ENCODE measurements around the gene FMN2. TPM values are rescaled to one million over a fixed set of nuclear protein-coding genes. Genes with fewer than 3 reads are reported as not detected.

The FMN2 gene
- polyA plus RNA-seq, 3 donors: not detected

DNA sequence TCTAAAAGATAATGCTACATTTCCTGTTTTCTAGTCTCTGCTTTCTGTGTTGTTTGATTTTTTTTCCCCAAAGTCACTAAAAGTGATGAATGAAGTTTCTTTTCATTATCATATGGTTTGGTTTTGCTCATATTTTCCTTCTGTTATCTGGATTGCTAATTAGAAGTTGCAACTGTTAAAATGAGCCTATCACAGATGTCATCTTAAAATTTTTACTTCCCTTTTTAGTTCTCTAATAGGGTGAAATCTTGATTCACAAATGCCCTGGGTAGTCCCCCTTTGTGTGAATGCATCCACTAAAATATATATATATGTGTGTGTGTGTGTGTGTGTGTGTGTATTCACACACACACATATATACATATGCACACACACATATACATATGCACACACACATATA, 376.2 kb downstream of the FMN2 start:
- H2AFZ ChIP-seq (ENCODE audit: insufficient read depth, low read depth, low read length, poor library complexity, severe bottlenecking): no peak overlapping the region
- no peaks in the 10 kb centered on the region for H3K4me1 ChIP-seq (ENCODE audit: control insufficient read depth in 1 of 2, insufficient read depth in 2 of 2, low read length in 2 of 2)
- Mint-ChIP-seq H3K27ac (no peak overlapping the region), H3K9me3 (no peaks in the 10 kb centered on the region), H3K27me3 (ENCODE audit: low read depth in 3 of 3) (no peaks in the 10 kb centered on the region), H3K36me3 (no peaks in the 10 kb centered on the region), H3K4me3 (no peak overlapping the region), H3K4me1 (no peaks in the 10 kb centered on the region)
- no peak overlapping the region for H3K9ac ChIP-seq (ENCODE audit: insufficient read depth, low read length, poor library complexity, severe bottlenecking)
- intact Hi-C loops (cut with micrococcal nuclease): no loop called here
- H3K27me3 ChIP-seq (ENCODE audit: control insufficient read depth in 2 of 2, insufficient read depth in 2 of 2, low read length in 2 of 2): no peaks in the 10 kb centered on the region
- H3K79me2 ChIP-seq (ENCODE audit: insufficient read depth, low read length): no peaks in the 10 kb centered on the region
- TF ChIP-seq, protein P1, sequence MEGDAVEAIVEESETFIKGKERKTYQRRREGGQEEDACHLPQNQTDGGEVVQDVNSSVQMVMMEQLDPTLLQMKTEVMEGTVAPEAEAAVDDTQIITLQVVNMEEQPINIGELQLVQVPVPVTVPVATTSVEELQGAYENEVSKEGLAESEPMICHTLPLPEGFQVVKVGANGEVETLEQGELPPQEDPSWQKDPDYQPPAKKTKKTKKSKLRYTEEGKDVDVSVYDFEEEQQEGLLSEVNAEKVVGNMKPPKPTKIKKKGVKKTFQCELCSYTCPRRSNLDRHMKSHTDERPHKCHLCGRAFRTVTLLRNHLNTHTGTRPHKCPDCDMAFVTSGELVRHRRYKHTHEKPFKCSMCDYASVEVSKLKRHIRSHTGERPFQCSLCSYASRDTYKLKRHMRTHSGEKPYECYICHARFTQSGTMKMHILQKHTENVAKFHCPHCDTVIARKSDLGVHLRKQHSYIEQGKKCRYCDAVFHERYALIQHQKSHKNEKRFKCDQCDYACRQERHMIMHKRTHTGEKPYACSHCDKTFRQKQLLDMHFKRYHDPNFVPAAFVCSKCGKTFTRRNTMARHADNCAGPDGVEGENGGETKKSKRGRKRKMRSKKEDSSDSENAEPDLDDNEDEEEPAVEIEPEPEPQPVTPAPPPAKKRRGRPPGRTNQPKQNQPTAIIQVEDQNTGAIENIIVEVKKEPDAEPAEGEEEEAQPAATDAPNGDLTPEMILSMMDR (IDR thresholded peaks at IDR 0.05): no peak
- no peaks in the 10 kb centered on the region for H3K9me3 ChIP-seq (replicated peaks in 1 of 2; ENCODE audit: control insufficient read depth in 1 of 2, insufficient read depth in 1 of 2, low read length in 2 of 2)
- H3K4me2 ChIP-seq (replicated peaks; ENCODE audit: extremely low read depth, low read length, poor library complexity, severe bottlenecking): no peak overlapping the region
- no peak for DNase-seq
- H3K36me3 ChIP-seq (replicated peaks in 1 of 2; ENCODE audit: control insufficient read depth in 1 of 2, insufficient read depth in 2 of 2, low read length in 2 of 2): no peaks in the 10 kb centered on the region
- H3K27ac ChIP-seq (ENCODE audit: low read depth in 1 of 2, low read length in 2 of 2): no peak overlapping the region
- no peaks in the 10 kb centered on the region for H4K20me1 ChIP-seq (ENCODE audit: insufficient read depth, low read length)
- H3K4me3 ChIP-seq (replicated peaks in 1 of 3; ENCODE audit: low read depth in 2 of 3, low read length in 3 of 3): no peak overlapping the region

DNA sequence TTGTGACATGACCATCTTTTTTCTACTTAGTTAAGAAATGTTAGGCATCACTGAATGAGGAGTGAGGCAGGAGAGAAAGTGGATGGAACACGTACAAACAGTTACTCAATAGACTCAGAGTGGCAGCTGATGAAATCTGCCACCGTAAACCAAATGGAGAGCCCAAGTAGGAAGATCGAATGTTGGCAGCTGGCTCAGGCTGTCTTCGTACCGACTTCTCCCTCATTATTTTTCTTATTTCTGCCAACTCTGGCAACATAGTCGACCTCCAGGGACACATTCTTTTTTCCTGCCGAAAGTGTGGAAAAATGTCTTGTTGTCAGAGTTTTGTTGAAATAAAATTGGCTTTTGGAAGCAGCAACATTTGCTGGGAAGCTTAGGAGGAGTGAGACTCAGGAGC, 377.0 kb downstream of the FMN2 start:
- no peaks in the 10 kb centered on the region for H3K9me3 Mint-ChIP-seq
- Histone ChIP-seq H3K4me2 (replicated peaks; ENCODE audit: extremely low read depth, low read length, poor library complexity, severe bottlenecking) (no peak overlapping the region), H3K9ac (ENCODE audit: insufficient read depth, low read length, poor library complexity, severe bottlenecking) (no peak overlapping the region), H3K79me2 (ENCODE audit: insufficient read depth, low read length) (no peaks in the 10 kb centered on the region), H2AFZ (ENCODE audit: insufficient read depth, low read depth, low read length, poor library complexity, severe bottlenecking) (no peak overlapping the region), H3K4me1 (ENCODE audit: control insufficient read depth in 1 of 2, insufficient read depth in 2 of 2, low read length in 2 of 2) (no peaks in the 10 kb centered on the region), H3K27ac (ENCODE audit: low read depth in 1 of 2, low read length in 2 of 2) (no peak overlapping the region), H3K9me3 (replicated peaks in 1 of 2; ENCODE audit: control insufficient read depth in 1 of 2, insufficient read depth in 1 of 2, low read length in 2 of 2) (no peaks in the 10 kb centered on the region), H3K27me3 (ENCODE audit: control insufficient read depth in 2 of 2, insufficient read depth in 2 of 2, low read length in 2 of 2) (no peaks in the 10 kb centered on the region), H3K4me3 (replicated peaks in 1 of 3; ENCODE audit: low read depth in 2 of 3, low read length in 3 of 3) (no peak overlapping the region), H3K36me3 (replicated peaks in 1 of 2; ENCODE audit: control insufficient read depth in 1 of 2, insufficient read depth in 2 of 2, low read length in 2 of 2) (no peaks in the 10 kb centered on the region), H4K20me1 (ENCODE audit: insufficient read depth, low read length) (no peaks in the 10 kb centered on the region)
- H3K27ac Mint-ChIP-seq: no peak overlapping the region
- no peaks in the 10 kb centered on the region for H3K36me3 Mint-ChIP-seq
- intact Hi-C loops (cut with micrococcal nuclease): no loop called here
- no peak for DNase-seq
- no peaks in the 10 kb centered on the region for H3K27me3 Mint-ChIP-seq (ENCODE audit: low read depth in 3 of 3)
- H3K4me3 Mint-ChIP-seq: no peak overlapping the region
- TF ChIP-seq, protein P1 (IDR thresholded peaks at IDR 0.05): no peak
- H3K4me1 Mint-ChIP-seq: no peaks in the 10 kb centered on the region
- whole genome bisulfite sequencing (ENCODE audit: insufficient coverage): 85% methylated on average over 6 of the region's 7 CpGs
